ENCODE results near the gene LIPK.
"Not testable (repeated sequence)": the region's sequence is repeated elsewhere in the genome, so short reads cannot be mapped to it uniquely, and the experiment has no call there.

Gene LIPK

DNA sequence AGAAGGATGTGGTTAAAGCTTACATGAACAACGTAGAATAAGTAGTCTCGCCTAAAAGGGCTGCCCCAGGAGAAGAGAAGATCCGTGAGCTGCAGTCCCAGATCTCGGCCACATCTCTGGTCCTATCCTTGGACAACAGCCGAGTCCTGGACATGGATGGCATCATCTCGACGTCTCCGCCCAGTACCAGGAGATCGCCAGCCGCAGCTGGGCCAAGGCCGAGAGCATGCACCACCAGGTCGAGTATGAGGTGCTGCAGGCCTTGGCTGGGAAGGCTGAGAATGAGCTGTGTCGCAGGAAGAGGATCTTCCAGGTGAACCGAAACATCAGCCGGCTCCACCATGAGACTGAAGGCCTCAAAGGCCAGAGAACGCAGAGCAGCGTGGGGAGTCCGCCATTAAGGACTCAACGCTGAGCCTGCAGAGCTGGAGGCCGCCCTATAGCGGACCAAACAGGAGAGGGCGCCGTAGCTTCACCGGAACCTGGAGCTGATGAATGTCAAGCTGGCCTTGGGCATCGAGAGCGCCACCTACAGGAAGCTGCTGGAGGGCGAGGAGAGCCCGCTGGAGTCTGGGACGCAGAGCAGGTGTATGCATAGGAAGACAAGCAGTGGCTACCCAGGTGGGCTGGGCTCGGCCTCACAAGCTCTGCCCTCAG, 22.2 kb downstream of the LIPK start:
- no peaks in the 10 kb centered on the region for H3K9me3 ChIP-seq (ENCODE audit: control insufficient read depth, low read length)
- no peak overlapping the region for H3K4me3 ChIP-seq (ENCODE audit: low read length)
- no peaks in the 10 kb centered on the region for H3K27me3 ChIP-seq (ENCODE audit: control insufficient read depth, insufficient read depth, low read length)
- H3K9ac ChIP-seq (ENCODE audit: low read length), result no peak overlapping the region
- no peaks in the 10 kb centered on the region for H3K36me3 ChIP-seq (ENCODE audit: control insufficient read depth, insufficient read depth, low read length)
- no peaks in the 10 kb centered on the region for H3K4me1 ChIP-seq (ENCODE audit: control insufficient read depth, insufficient read depth, low read length)

- Histone ChIP-seq H3K36me3 (ENCODE audit: control insufficient read depth, insufficient read depth, low read length) (no peaks in the 10 kb centered on the region), H3K4me3 (ENCODE audit: low read length) (no peak overlapping the region), H3K27me3 (ENCODE audit: control insufficient read depth, insufficient read depth, low read length) (no peaks in the 10 kb centered on the region), H3K4me1 (ENCODE audit: control insufficient read depth, insufficient read depth, low read length) (no peaks in the 10 kb centered on the region), H3K9me3 (ENCODE audit: control insufficient read depth, low read length) (no peaks in the 10 kb centered on the region), H3K9ac (ENCODE audit: low read length) (no peak overlapping the region)
Measured at GRCh38 chr10:88730864-88731263, 24.8 kb downstream of the LIPK start.

DNA sequence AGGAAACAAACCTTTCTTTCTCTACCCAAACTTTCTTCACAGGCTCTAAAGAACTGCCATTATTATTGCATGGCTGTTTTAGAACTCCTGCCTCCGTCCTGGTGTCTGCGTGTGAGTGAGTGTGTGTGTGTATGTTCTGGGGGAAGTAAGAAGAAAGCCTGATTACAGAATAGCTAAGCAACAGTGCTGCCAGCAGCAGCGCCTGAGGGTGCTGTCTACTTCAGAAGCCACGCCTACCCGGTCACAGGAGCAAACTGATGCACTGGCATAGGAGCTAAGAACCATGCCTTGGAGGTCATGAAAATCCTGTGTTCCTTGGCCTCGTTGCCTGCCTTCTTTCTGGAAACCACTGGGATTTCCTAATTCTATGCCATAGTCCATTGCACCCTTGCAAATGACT, 25.2 kb downstream of the LIPK start:
- Histone ChIP-seq H3K9ac (ENCODE audit: low read length) (no peak overlapping the region), H3K9me3 (ENCODE audit: control insufficient read depth, low read length) (no peaks in the 10 kb centered on the region), H3K36me3 (ENCODE audit: control insufficient read depth, insufficient read depth, low read length) (no peaks in the 10 kb centered on the region), H3K27me3 (ENCODE audit: control insufficient read depth, insufficient read depth, low read length) (no peaks in the 10 kb centered on the region), H3K4me3 (ENCODE audit: low read length) (no peak overlapping the region), H3K4me1 (ENCODE audit: control insufficient read depth, insufficient read depth, low read length) (no peaks in the 10 kb centered on the region)

- Histone ChIP-seq H3K27me3 (ENCODE audit: control insufficient read depth, insufficient read depth, low read length) (no peaks in the 10 kb centered on the region), H3K36me3 (ENCODE audit: control insufficient read depth, insufficient read depth, low read length) (no peaks in the 10 kb centered on the region), H3K4me1 (ENCODE audit: control insufficient read depth, insufficient read depth, low read length) (no peaks in the 10 kb centered on the region), H3K4me3 (ENCODE audit: low read length) (no peak overlapping the region), H3K9me3 (ENCODE audit: control insufficient read depth, low read length) (no peaks in the 10 kb centered on the region), H3K9ac (ENCODE audit: low read length) (no peak overlapping the region)
Measured at GRCh38 chr10:88733215-88733614, 27.2 kb downstream of the LIPK start.

GRCh38 chr10:88735661-88736060, 29.6 kb downstream of the LIPK start:
- Histone ChIP-seq H3K9ac (ENCODE audit: low read length) (no peak overlapping the region), H3K9me3 (ENCODE audit: control insufficient read depth, low read length) (no peaks in the 10 kb centered on the region), H3K27me3 (ENCODE audit: control insufficient read depth, insufficient read depth, low read length) (no peaks in the 10 kb centered on the region), H3K36me3 (ENCODE audit: control insufficient read depth, insufficient read depth, low read length) (no peaks in the 10 kb centered on the region), H3K4me1 (ENCODE audit: control insufficient read depth, insufficient read depth, low read length) (no peaks in the 10 kb centered on the region), H3K4me3 (ENCODE audit: low read length) (no peak overlapping the region)

GRCh38 chr10:88741921-88742320, 35.9 kb downstream of the LIPK start:
- H3K4me3 ChIP-seq (ENCODE audit: low read length); H3K9me3 ChIP-seq (ENCODE audit: control insufficient read depth, low read length); H3K27me3 ChIP-seq (ENCODE audit: control insufficient read depth, insufficient read depth, low read length); H3K9ac ChIP-seq (ENCODE audit: low read length); H3K36me3 ChIP-seq (ENCODE audit: control insufficient read depth, insufficient read depth, low read length); H3K4me1 ChIP-seq (ENCODE audit: control insufficient read depth, insufficient read depth, low read length): not testable (repeated sequence)

DNA sequence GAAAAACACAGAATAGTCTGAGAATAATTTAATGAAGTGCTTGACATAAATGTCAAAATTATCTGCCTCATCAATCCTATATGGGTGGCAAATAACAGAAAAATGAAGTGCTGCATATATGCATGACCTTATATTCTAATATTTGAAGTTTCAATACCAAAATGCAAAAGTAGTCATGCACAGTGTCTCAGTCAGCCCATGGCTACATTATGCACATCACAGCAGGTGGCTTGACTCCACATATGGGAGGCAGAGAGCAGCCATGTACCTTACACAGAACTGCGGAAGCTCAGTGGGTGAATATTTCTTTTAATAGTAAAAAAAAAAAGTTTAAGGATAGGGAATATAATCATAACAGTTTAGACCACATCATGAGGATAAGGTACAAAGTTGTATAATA, 36.4 kb downstream of the LIPK start:
- Histone ChIP-seq H3K36me3 (ENCODE audit: control insufficient read depth, insufficient read depth, low read length) (no peaks in the 10 kb centered on the region), H3K4me1 (ENCODE audit: control insufficient read depth, insufficient read depth, low read length) (no peaks in the 10 kb centered on the region), H3K4me3 (ENCODE audit: low read length) (no peak overlapping the region), H3K9ac (ENCODE audit: low read length) (no peak overlapping the region), H3K27me3 (ENCODE audit: control insufficient read depth, insufficient read depth, low read length) (no peaks in the 10 kb centered on the region), H3K9me3 (ENCODE audit: control insufficient read depth, low read length) (no peaks in the 10 kb centered on the region)

GRCh38 chr10:88744002-88744401, 38.0 kb downstream of the LIPK start:
- Histone ChIP-seq H3K4me3 (ENCODE audit: low read length) (no peak overlapping the region), H3K27me3 (ENCODE audit: control insufficient read depth, insufficient read depth, low read length) (no peaks in the 10 kb centered on the region), H3K9ac (ENCODE audit: low read length) (no peak overlapping the region), H3K4me1 (ENCODE audit: control insufficient read depth, insufficient read depth, low read length) (no peaks in the 10 kb centered on the region), H3K36me3 (ENCODE audit: control insufficient read depth, insufficient read depth, low read length) (no peaks in the 10 kb centered on the region), H3K9me3 (ENCODE audit: control insufficient read depth, low read length) (no peaks in the 10 kb centered on the region)

- H3K4me3 ChIP-seq (ENCODE audit: low read length), result no peak overlapping the region
- H3K27me3 ChIP-seq (ENCODE audit: control insufficient read depth, insufficient read depth, low read length), result no peaks in the 10 kb centered on the region
- no peak overlapping the region for H3K9ac ChIP-seq (ENCODE audit: low read length)
- no peaks in the 10 kb centered on the region for H3K4me1 ChIP-seq (ENCODE audit: control insufficient read depth, insufficient read depth, low read length)
- H3K9me3 ChIP-seq (ENCODE audit: control insufficient read depth, low read length), result no peaks in the 10 kb centered on the region
- no peaks in the 10 kb centered on the region for H3K36me3 ChIP-seq (ENCODE audit: control insufficient read depth, insufficient read depth, low read length)
Measured at GRCh38 chr10:88745633-88746032, 39.6 kb downstream of the LIPK start.

DNA sequence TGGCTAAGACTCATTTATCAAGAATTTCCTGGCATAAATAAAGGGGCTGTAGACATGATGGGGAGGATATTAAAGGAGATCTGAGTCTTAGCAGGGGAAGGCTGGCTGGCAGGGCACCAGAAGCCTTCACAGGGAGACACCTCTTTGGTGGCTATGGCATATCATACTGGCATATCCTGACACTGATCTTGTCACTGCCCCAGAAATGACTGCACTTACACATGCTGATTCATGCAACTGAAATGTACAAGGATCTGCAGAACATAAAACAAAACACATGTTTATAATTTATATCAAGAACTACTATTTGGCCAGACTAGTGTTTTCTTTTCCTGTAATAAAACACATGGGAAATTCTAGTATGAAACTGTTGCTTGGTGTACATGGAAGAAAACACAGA, 48.2 kb downstream of the LIPK start:
- no peaks in the 10 kb centered on the region for H3K36me3 ChIP-seq (ENCODE audit: control insufficient read depth, insufficient read depth, low read length)
- no peak overlapping the region for H3K4me3 ChIP-seq (ENCODE audit: low read length)
- no peaks in the 10 kb centered on the region for H3K4me1 ChIP-seq (ENCODE audit: control insufficient read depth, insufficient read depth, low read length)
- no peaks in the 10 kb centered on the region for H3K27me3 ChIP-seq (ENCODE audit: control insufficient read depth, insufficient read depth, low read length)
- no peaks in the 10 kb centered on the region for H3K9me3 ChIP-seq (ENCODE audit: control insufficient read depth, low read length)
- no peak overlapping the region for H3K9ac ChIP-seq (ENCODE audit: low read length)

GRCh38 chr10:88755753-88756152, 49.7 kb downstream of the LIPK start:
- Histone ChIP-seq H3K27me3 (ENCODE audit: control insufficient read depth, insufficient read depth, low read length) (no peaks in the 10 kb centered on the region), H3K9me3 (ENCODE audit: control insufficient read depth, low read length) (no peaks in the 10 kb centered on the region), H3K4me1 (ENCODE audit: control insufficient read depth, insufficient read depth, low read length) (no peaks in the 10 kb centered on the region), H3K4me3 (ENCODE audit: low read length) (no peak overlapping the region), H3K36me3 (ENCODE audit: control insufficient read depth, insufficient read depth, low read length) (no peaks in the 10 kb centered on the region), H3K9ac (ENCODE audit: low read length) (no peak overlapping the region)

- no peak overlapping the region for H3K9ac ChIP-seq (ENCODE audit: low read length)
- H3K4me3 ChIP-seq (ENCODE audit: low read length), result no peak overlapping the region
- H3K27me3 ChIP-seq (ENCODE audit: control insufficient read depth, insufficient read depth, low read length), result no peaks in the 10 kb centered on the region
- no peaks in the 10 kb centered on the region for H3K9me3 ChIP-seq (ENCODE audit: control insufficient read depth, low read length)
- H3K36me3 ChIP-seq (ENCODE audit: control insufficient read depth, insufficient read depth, low read length), result no peaks in the 10 kb centered on the region
- H3K4me1 ChIP-seq (ENCODE audit: control insufficient read depth, insufficient read depth, low read length), result no peaks in the 10 kb centered on the region
Measured at GRCh38 chr10:88756660-88757059, 50.6 kb downstream of the LIPK start.
